Osteocyte (in vitro differentiated cells): ENCODE measurements around the gene TMEM38A. TPM values are rescaled to one million over a fixed set of nuclear protein-coding genes. Genes with fewer than 3 reads are reported as not detected.

Source experiments
- DNase-seq: peaks from one replicate; pipeline ENCODE4 v3.0.0; 2021; ENCODE audit warnings: mixed read lengths; ENCODE audit not compliant: unreplicated experiment; ENCODE audit errors: extremely low spot score
- H3K27ac Mint-ChIP-seq: one replicate; pipeline ENCODE4 v1.8.0; 2021; ENCODE audit warnings: mild to moderate bottlenecking, mixed read lengths; ENCODE audit not compliant: unreplicated experiment
- H3K27me3 Mint-ChIP-seq: one replicate; pipeline ENCODE4 v1.8.0; 2021; ENCODE audit warnings: mixed read lengths; ENCODE audit not compliant: unreplicated experiment
- H3K36me3 Mint-ChIP-seq: one replicate; pipeline ENCODE4 v1.8.0; 2021; ENCODE audit warnings: mixed read lengths; ENCODE audit not compliant: unreplicated experiment
- H3K4me1 Mint-ChIP-seq: one replicate; pipeline ENCODE4 v1.8.0; 2021; ENCODE audit warnings: mixed read lengths; ENCODE audit not compliant: unreplicated experiment
- H3K4me3 Mint-ChIP-seq: one replicate; pipeline ENCODE4 v1.8.0; 2021; ENCODE audit warnings: mild to moderate bottlenecking, moderate library complexity, mixed read lengths; ENCODE audit not compliant: unreplicated experiment
- H3K9me3 Mint-ChIP-seq: one replicate; pipeline ENCODE4 v1.8.0; 2021; ENCODE audit warnings: mixed read lengths; ENCODE audit not compliant: unreplicated experiment
- total RNA-seq: library from RNA; stranded (reverse); gene quantifications from 2 replicates; pipeline ENCODE4 v1.2.1, GENCODE V29; 2021
- TF ChIP-seq, protein P1 (sequence below): fragments of 200-600 bp; sonication (generic); IDR thresholded peaks from 2 replicates; pipeline ENCODE4 v1.5.0; 2021; ENCODE audit warnings: antibody characterized with exemption, mild to moderate bottlenecking, moderate library complexity

The TMEM38A gene
- total RNA-seq, 1 donor from 2014 or later: 6.3 TPM

DNA sequence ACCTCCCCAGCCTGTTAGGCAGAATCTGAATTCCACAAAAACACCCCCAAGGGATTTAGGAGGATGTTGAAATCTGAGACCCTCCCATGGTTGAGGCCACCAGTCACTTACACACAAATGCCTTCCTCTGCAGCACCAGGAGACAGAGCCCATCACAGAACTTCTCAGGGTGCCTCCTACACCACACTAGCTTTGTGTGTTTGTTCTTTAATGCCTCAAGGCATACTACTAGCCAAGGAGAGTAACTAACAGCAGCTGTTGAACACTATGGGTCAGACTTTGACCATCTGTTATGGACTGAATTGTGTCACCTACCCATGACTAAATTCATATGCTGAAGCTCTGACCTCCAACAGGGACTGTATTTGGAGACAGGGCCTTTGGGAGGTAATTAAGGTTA lies 23.4 kb upstream of the TMEM38A start:
- DNase-seq: no peak
- Mint-ChIP-seq H3K4me3 (peak overlapping the region; percentile 5), H3K9me3 (no peaks in the 10 kb centered on the region), H3K4me1 (peaks cover 7% of the 10 kb centered on the region), H3K36me3 (peaks cover 15% of the 10 kb centered on the region), H3K27ac (peak overlapping the region; percentile 82), H3K27me3 (no peaks in the 10 kb centered on the region)
- TF ChIP-seq, protein P1, sequence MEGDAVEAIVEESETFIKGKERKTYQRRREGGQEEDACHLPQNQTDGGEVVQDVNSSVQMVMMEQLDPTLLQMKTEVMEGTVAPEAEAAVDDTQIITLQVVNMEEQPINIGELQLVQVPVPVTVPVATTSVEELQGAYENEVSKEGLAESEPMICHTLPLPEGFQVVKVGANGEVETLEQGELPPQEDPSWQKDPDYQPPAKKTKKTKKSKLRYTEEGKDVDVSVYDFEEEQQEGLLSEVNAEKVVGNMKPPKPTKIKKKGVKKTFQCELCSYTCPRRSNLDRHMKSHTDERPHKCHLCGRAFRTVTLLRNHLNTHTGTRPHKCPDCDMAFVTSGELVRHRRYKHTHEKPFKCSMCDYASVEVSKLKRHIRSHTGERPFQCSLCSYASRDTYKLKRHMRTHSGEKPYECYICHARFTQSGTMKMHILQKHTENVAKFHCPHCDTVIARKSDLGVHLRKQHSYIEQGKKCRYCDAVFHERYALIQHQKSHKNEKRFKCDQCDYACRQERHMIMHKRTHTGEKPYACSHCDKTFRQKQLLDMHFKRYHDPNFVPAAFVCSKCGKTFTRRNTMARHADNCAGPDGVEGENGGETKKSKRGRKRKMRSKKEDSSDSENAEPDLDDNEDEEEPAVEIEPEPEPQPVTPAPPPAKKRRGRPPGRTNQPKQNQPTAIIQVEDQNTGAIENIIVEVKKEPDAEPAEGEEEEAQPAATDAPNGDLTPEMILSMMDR: no peak

GRCh38 chr19:16638666-16639065 lies 22.3 kb upstream of the TMEM38A start:
- Mint-ChIP-seq H3K27me3 (no peaks in the 10 kb centered on the region), H3K9me3 (no peaks in the 10 kb centered on the region), H3K36me3 (peaks cover 25% of the 10 kb centered on the region), H3K4me3 (no peak overlapping the region), H3K4me1 (peaks cover 7% of the 10 kb centered on the region), H3K27ac (no peak overlapping the region)
- TF ChIP-seq, protein P1: no peak
- DNase-seq: no peak

- DNase-seq: no peak
- Mint-ChIP-seq H3K36me3 (peaks cover 34% of the 10 kb centered on the region), H3K27me3 (no peaks in the 10 kb centered on the region), H3K27ac (no peak overlapping the region), H3K4me3 (no peak overlapping the region), H3K4me1 (peaks cover 7% of the 10 kb centered on the region), H3K9me3 (no peaks in the 10 kb centered on the region)
- TF ChIP-seq, protein P1: no peak
Observed at GRCh38 chr19:16640951-16641350, 20.0 kb upstream of the TMEM38A start.

DNA sequence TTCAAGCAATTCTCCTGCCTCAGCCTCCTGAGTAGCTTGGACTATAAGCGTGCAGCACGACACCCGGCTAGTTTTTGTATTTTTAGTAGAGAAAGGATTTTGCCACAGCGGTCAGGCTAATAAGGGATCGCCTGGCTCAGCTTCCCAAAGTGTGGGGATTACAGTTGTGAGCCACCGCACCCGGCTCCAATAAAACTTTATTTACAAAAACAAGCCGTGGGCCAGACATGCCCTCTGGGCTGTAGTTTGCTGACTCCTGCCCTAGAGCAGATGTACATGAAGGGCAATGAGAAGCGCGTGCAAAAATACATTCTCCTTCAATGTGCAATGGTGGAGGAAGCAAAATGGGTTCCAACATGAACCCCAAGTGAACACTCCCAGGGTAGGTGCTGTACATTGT lies 19.2 kb upstream of the TMEM38A start:
- H3K4me1 Mint-ChIP-seq: peaks cover 7% of the 10 kb centered on the region
- TF ChIP-seq, protein P1: no peak
- H3K9me3 Mint-ChIP-seq: no peaks in the 10 kb centered on the region
- no peak for DNase-seq
- H3K4me3 Mint-ChIP-seq: no peak overlapping the region
- no peaks in the 10 kb centered on the region for H3K27me3 Mint-ChIP-seq
- H3K36me3 Mint-ChIP-seq: peaks cover 32% of the 10 kb centered on the region
- no peak overlapping the region for H3K27ac Mint-ChIP-seq

- peaks cover 37% of the 10 kb centered on the region for H3K36me3 Mint-ChIP-seq
- no peaks in the 10 kb centered on the region for H3K9me3 Mint-ChIP-seq
- no peak overlapping the region for H3K27ac Mint-ChIP-seq
- no peak for DNase-seq
- no peaks in the 10 kb centered on the region for H3K27me3 Mint-ChIP-seq
- H3K4me3 Mint-ChIP-seq: no peak overlapping the region
- TF ChIP-seq, protein P1: no peak
- H3K4me1 Mint-ChIP-seq: peaks cover 1% of the 10 kb centered on the region
Observed at GRCh38 chr19:16645140-16645539, 15.8 kb upstream of the TMEM38A start.
